Stimulated activated CD8-positive, alpha-beta memory T cell treated with anti-CD3 and anti-CD28 coated beads, Interleukin-7, amount 100 ng/mL, for 4 hours (primary cell): Measurements from ENCODE around the gene ALDH1A2.
"Not testable (repeated sequence)": the region's sequence is repeated elsewhere in the genome, so short reads cannot be mapped to it uniquely, and the experiment has no call there.

Experiments used
- DNase-seq, 2 donors: peaks; one replicate each; pipeline ENCODE4 v3.0.0-alpha.2; 2020; ENCODE audit warnings: low read depth in 2 of 2

ALDH1A2 gene

GRCh38 chr15:58040150-58040549, 25.4 kb downstream of the ALDH1A2 start:
- DNase-seq = no peak

- DNase-seq = no peak
These were observed 26.2 kb downstream of the ALDH1A2 start for GRCh38 chr15:58039079-58040035.

GRCh38 chr15:58038426-58039078, 27.0 kb downstream of the ALDH1A2 start:
- no peak for DNase-seq

- no peak for DNase-seq
These were observed 27.7 kb downstream of the ALDH1A2 start for GRCh38 chr15:58037723-58038301.

- DNase-seq = no peak
These were observed 28.9 kb downstream of the ALDH1A2 start for GRCh38 chr15:58036579-58036978.

GRCh38 chr15:58028392-58028791, 37.1 kb downstream of the ALDH1A2 start:
- not testable (repeated sequence) for DNase-seq

- no peak for DNase-seq
These were observed 39.0 kb downstream of the ALDH1A2 start for GRCh38 chr15:58026552-58026951.

GRCh38 chr15:58026051-58026450, 39.5 kb downstream of the ALDH1A2 start:
- DNase-seq = no peak

- no peak for DNase-seq
These were observed 43.9 kb downstream of the ALDH1A2 start for GRCh38 chr15:58021332-58022230.

GRCh38 chr15:58019503-58020376, 45.8 kb downstream of the ALDH1A2 start:
- no peak for DNase-seq

- DNase-seq = no peak
These were observed 47.6 kb downstream of the ALDH1A2 start for GRCh38 chr15:58017869-58018268.

GRCh38 chr15:58016581-58017175, 48.8 kb downstream of the ALDH1A2 start:
- DNase-seq = no peak

GRCh38 chr15:58015565-58015964, 49.9 kb downstream of the ALDH1A2 start:
- DNase-seq = no peak

GRCh38 chr15:58014470-58014869, 51.0 kb downstream of the ALDH1A2 start:
- DNase-seq = no peak

GRCh38 chr15:58014040-58014439, 51.5 kb downstream of the ALDH1A2 start:
- no peak for DNase-seq

- no peak for DNase-seq
These were observed 54.5 kb downstream of the ALDH1A2 start for GRCh38 chr15:58010983-58011382.

- DNase-seq = no peak
These were observed 61.7 kb downstream of the ALDH1A2 start for GRCh38 chr15:58003810-58004209.

- DNase-seq = no peak
These were observed 63.0 kb downstream of the ALDH1A2 start for GRCh38 chr15:58002338-58003126.

- DNase-seq = not testable (repeated sequence)
These were observed 65.8 kb downstream of the ALDH1A2 start for GRCh38 chr15:57999699-58000098.
